Fibroblast of mammary gland (primary cell): ENCODE measurements around the gene USP6.
"Not testable (repeated sequence)": the region's sequence is repeated elsewhere in the genome, so short reads cannot be mapped to it uniquely, and the experiment has no call there.

ENCODE experiments used
- DNase-seq: peaks from one replicate; pipeline ENCODE4 v3.0.0-alpha.2; 2010; ENCODE audit warnings: low read depth
- H3K4me3 ChIP-seq: 2 replicates; pipeline ENCODE4 v1.5.1; 2011; ENCODE audit warnings: low read depth, mild to moderate bottlenecking, low read length, moderate library complexity; ENCODE audit not compliant: control insufficient read depth
- CTCF ChIP-seq: conservative IDR thresholded peaks from 2 replicates; pipeline ENCODE4 v1.5.1; 2011; ENCODE audit warnings: low read depth, low read length, inconsistent platforms; ENCODE audit not compliant: control insufficient read depth, insufficient read depth

USP6 gene

GRCh38 chr17:5122586-5123342 is 6.9 kb downstream of the USP6 start:
- TF ChIP-seq CTCF = no peak
- peak overlapping the region; percentile 33 for H3K4me3 ChIP-seq
- DNase-seq = no peak

- H3K4me3 ChIP-seq = no peak overlapping the region
- no peak for DNase-seq
- no peak for TF ChIP-seq CTCF
Measured at GRCh38 chr17:5123343-5124124, 7.7 kb downstream of the USP6 start.

- H3K4me3 ChIP-seq, DNase-seq: not testable (repeated sequence)
Measured at GRCh38 chr17:5124125-5124760, 8.4 kb downstream of the USP6 start.

GRCh38 chr17:5124896-5125295 is 9.1 kb downstream of the USP6 start:
- H3K4me3 ChIP-seq, DNase-seq: not testable (repeated sequence)

- no peak for TF ChIP-seq CTCF
- no peak overlapping the region for H3K4me3 ChIP-seq
- no peak for DNase-seq
Measured at GRCh38 chr17:5126719-5127488, 11.1 kb downstream of the USP6 start.

GRCh38 chr17:5127910-5128309 is 12.1 kb downstream of the USP6 start:
- TF ChIP-seq CTCF = no peak
- no peak overlapping the region for H3K4me3 ChIP-seq
- DNase-seq = no peak

- DNase-seq, H3K4me3 ChIP-seq: not testable (repeated sequence)
Measured at GRCh38 chr17:5128387-5128786, 12.6 kb downstream of the USP6 start.
